ENCODE data around the gene TAGAP. TPM values are rescaled to one million over a fixed set of nuclear protein-coding genes. Genes with fewer than 3 reads are reported as not detected.

TAGAP gene
- total RNA-seq, 1 experiment from 2014 or later: not detected

DNA sequence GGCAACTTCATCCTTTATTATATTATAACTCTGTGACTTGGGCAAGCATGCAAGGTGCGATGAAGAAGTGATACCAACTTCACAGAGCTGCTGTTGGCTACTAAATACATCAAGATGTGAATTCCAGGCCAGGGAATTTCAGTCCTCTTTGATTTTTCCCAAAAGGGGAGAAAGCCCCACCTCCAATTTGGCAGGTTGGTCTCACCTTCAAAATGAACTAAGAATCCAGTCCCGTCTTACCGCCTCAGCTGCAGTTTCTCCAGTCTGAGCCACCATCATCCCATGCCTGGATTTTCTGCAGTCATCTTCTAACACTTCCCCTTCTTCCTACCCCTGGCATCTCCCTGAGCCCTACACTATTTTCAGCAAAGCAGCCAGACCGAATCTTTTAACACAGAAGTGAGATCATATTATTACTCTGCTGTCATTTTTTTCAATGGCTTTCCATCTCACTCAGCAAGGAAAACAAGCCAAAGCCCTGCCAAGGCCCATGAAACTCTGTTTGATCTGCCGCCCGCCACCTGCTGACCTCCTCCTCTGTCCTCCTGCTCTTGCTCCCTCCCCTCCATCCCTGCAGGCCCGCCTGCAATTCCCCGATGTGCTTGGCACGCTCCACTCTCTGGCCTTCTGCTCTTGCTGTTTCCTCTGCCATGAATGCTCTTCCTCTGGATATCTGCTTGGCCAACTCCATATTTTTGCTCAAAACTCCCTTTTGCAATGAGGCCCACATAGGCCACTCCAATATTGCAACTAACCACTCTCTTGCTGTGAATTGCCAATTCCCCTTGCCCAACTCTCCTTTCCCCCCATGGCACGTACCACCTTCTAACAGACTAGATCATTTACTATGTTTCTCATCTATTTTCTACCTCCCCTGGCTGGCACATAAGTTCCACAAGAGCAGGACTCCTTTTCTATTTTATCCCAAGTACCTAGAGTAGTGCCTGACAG, 46.0 kb upstream of the TAGAP start:
- H3K27me3 ChIP-seq (ENCODE audit: insufficient read depth, low read length): no peaks in the 10 kb centered on the region
- no peak for DNase-seq
- H2BK5ac ChIP-seq (ENCODE audit: insufficient read length, low read length): no peak overlapping the region
- no peaks in the 10 kb centered on the region for H3K36me3 Mint-ChIP-seq (ENCODE audit: insufficient read depth in 1 of 3, low read depth in 3 of 3)
- H4K8ac ChIP-seq (replicated peaks; ENCODE audit: insufficient read length, low read depth, low read length): no peak overlapping the region
- H4K5ac ChIP-seq (ENCODE audit: insufficient read length, low read depth, low read length): no peak overlapping the region
- no peak overlapping the region for H3K4me3 Mint-ChIP-seq
- no peaks in the 10 kb centered on the region for H4K20me1 ChIP-seq (ENCODE audit: control insufficient read depth, insufficient read depth, insufficient read length)
- no peaks in the 10 kb centered on the region; the same call in 1 of the 2 replicates for H3K4me1 ChIP-seq (ENCODE audit: insufficient read depth, low read length)
- no peak overlapping the region for H2BK12ac ChIP-seq (ENCODE audit: insufficient read length, low read depth, low read length)
- H3K56ac ChIP-seq (ENCODE audit: insufficient read length, low read depth, low read length): no peak overlapping the region
- no peak overlapping the region for H3T11ph ChIP-seq (ENCODE audit: low read length)
- no peaks in the 10 kb centered on the region for H3K23me2 ChIP-seq (ENCODE audit: insufficient read length, low read depth, low read length, poor library complexity, severe bottlenecking)
- H2AFZ ChIP-seq (ENCODE audit: low read length): no peak overlapping the region
- H2BK120ac ChIP-seq (ENCODE audit: low read depth, low read length, poor library complexity, severe bottlenecking): no peak overlapping the region
- H3K79me1 ChIP-seq (ENCODE audit: insufficient read depth, low read depth, low read length, poor library complexity, severe bottlenecking): no peaks in the 10 kb centered on the region
- no CpG with 5 or more reads among the region's 10 CpGs for WGBS (ENCODE audit: extremely low coverage, insufficient read length, low lambda C conversion rate)
- H3K18ac ChIP-seq (ENCODE audit: insufficient read length, low read depth, low read length): no peak overlapping the region
- no peak overlapping the region for H2AK5ac ChIP-seq (ENCODE audit: insufficient read length, low read length)
- no peak for TF ChIP-seq CTCF (conservative IDR thresholded peaks at IDR 0.05)
- H3K9me3 Mint-ChIP-seq: no peaks in the 10 kb centered on the region
- H3K14ac ChIP-seq (ENCODE audit: insufficient read depth, low read length): no peak overlapping the region
- no peaks in the 10 kb centered on the region for H3K9me3 ChIP-seq (ENCODE audit: control insufficient read depth, low read depth, low read length)
- H2BK20ac ChIP-seq (ENCODE audit: low read depth, low read length, poor library complexity, severe bottlenecking): no peak overlapping the region
- no peak overlapping the region for H3K4ac ChIP-seq (ENCODE audit: low read depth, low read length)
- H3K79me2 ChIP-seq (ENCODE audit: insufficient read depth, low read length): no peaks in the 10 kb centered on the region
- H4K91ac ChIP-seq (ENCODE audit: insufficient read length, low read depth, low read length): no peak overlapping the region
- no peaks in the 10 kb centered on the region for H3K27me3 Mint-ChIP-seq (ENCODE audit: low read depth)
- H3K4me1 Mint-ChIP-seq: peaks cover 0 to 13% of the 10 kb centered on the region in 2 experiments; a peak in 1 of 4 replicates
- no peak overlapping the region for H3K9ac ChIP-seq (ENCODE audit: extremely low read depth, insufficient read length, low read length)
- H3K23ac ChIP-seq (ENCODE audit: insufficient read length, low read depth, low read length): no peak overlapping the region
- H3K27ac ChIP-seq (ENCODE audit: insufficient read length, low read depth, low read length): no peak overlapping the region
- no peak overlapping the region for H2BK15ac ChIP-seq (ENCODE audit: low read depth, low read length)
- no peak overlapping the region for H3K27ac Mint-ChIP-seq
- H3K4me2 ChIP-seq (ENCODE audit: insufficient read depth, insufficient read length, low read length): no peak overlapping the region

Data from H9 (cell line).